Vein endothelial cell (primary cell): ENCODE results near the gene ACTR10. TPM values are rescaled to one million over a fixed set of nuclear protein-coding genes. Genes with fewer than 3 reads are reported as not detected.

Experiments used
- small RNA-seq: library from RNA; depleted of rRNA; stranded (forward); fragments of <200 nt; gene quantifications from one replicate; pipeline ENCODE3, GENCODE V24; 2012
- total RNA-seq: library from RNA; depleted of rRNA; stranded (reverse); fragments of >200 nt; gene quantifications from 2 replicates; pipeline ENCODE4 v1.2.3, GENCODE V29; 2012

Gene ACTR10
- 36.6 and 51.4 TPM in 2 replicates for total RNA-seq

GRCh38 chr14:58199726-58200479 is at the start of gene ACTR10:
Gene ACTR10, plus strand, starts transcription at chr14:58200149. Its CDS starts 69 bp downstream, at chr14:58200218.

GRCh38 chr14:58152014-58152857 is 47.7 kb upstream of the ACTR10 start, which contains the start of gene ARMH4:
Gene ARMH4, minus strand, starts transcription at chr14:58152213. Its CDS starts 12,855 bp downstream, at chr14:58139358.

GRCh38 chr14:58244556-58245387 is 44.8 kb downstream of the ACTR10 start, which contains the start of gene PSMA3:
Gene PSMA3, plus strand, starts transcription at chr14:58244843. Its CDS starts 78 bp downstream, at chr14:58244921.

Small RNA genes lying within 50 kb of the gene (small RNA-seq; reads per million reads assigned to genes)
- gene RN7SL598P = not detected

Other genes with a start within 250 kb of the ACTR10 start
- 1.3 and 1.6 TPM in 2 replicates for gene ARMH4, start 47.9 kb upstream of the ACTR10 start, total RNA-seq
- gene PSMA3, start 44.7 kb downstream of the ACTR10 start, total RNA-seq = 106 and 141 TPM in 2 replicates
- gene ARID4A, start 98.4 kb downstream of the ACTR10 start, total RNA-seq = 11.8 and 13.6 TPM in 2 replicates
- gene TOMM20L, start 195.8 kb downstream of the ACTR10 start, total RNA-seq = 0.65 TPM in 1 of 2 replicates, not detected in the other
- 28.4 and 30.9 TPM in 2 replicates for gene TIMM9, start 227.4 kb downstream of the ACTR10 start, total RNA-seq
- gene KIAA0586, start 227.6 kb downstream of the ACTR10 start, total RNA-seq = 29.1 and 44.7 TPM in 2 replicates